Fibroblast of skin of right biceps (primary cell): Measurements from ENCODE around the gene PFKFB2.

ENCODE experiments used
- DNase-seq: peaks from one replicate; pipeline ENCODE4 v3.0.0-alpha.2; 2013

PFKFB2 gene

DNA sequence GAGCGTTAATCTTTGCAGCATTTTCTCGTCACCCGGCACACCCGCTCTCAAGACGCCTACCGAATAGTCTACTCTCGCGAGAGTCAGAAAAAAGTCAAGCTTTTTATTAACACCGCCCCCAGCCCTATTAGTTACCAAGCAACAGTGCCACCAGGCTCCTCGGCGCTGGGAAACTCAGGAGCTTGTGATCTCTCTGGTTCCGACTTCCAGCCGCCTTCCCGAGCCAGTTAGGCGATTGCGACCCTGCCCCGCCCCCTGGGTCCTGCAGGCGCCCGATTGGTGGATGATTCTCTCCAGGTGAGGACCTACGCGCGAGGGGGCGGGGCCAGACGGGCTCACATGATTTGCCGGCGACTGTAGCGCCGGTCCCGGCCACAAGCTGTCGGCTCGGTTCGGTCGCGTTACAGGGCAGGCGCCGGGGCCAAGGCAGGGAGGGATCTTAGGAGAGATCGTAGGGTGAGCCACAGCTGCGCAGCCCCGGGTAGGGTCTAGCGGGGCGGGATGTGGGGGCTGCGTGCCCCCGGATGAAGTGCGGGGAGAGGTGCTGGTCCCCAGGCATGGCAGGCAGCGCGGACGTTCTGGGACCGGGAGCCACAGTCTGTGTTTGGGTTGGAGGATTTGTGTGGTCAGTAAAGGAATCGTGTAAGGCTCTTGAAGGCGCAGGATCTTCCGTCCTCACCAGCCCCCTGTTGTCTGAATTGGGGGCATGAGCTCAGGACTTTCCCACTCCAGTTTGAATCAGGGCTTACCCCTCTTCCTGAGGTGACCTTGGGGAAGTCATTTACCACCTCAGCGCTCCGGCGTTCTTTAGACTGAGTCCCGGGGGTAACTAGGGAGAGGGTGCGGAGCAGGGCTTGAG, at the start of gene PFKFB2:
PFKFB2 (plus strand) TSS at position 365 of the 859 bp plus-strand sequence. CDS start 1,443 bp downstream, outside the sequence.
- peak; percentile 93 for DNase-seq

- peak; percentile 79 for DNase-seq
These were observed 47.9 kb upstream of the PFKFB2 start for GRCh38 chr1:207004931-207005830.

DNA sequence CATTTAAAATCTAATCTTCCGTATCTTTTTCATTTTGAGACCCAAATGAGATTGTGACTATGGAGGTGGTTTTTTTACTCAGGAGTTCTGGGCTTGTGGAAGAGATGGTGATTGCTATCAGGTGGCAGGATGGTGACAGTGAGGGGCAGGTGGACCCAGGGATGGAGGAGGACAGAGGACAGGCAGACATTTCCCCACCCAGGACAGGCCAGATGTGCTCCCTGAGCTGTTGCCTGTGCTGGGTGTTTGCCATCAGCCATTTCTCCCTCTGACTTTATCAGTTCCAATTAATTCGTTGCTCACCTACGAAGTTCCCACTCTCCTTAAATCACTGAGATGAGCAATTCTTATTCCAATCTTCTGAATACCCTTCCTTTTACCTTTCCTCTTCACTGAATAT, 47.0 kb upstream of the PFKFB2 start:
- DNase-seq, result no peak

DNA sequence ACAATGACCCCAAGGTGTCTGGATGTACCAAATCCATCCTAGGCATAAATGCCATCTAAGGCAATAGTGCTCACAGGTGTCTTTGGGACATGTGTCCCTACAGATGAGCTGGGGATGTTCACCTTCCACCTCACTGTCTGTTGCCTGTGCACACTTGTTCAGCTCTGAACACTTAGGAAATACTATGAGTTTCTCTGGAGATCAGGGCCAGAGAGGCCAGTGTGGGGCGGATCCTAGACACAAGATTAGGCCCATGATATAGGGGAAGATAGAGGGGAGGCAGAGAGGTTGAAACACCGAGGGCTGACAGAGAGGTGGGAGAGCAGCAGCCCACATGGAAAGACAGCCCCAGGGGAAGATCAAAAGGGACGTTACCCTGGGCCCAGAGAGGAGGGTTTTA, 46.2 kb upstream of the PFKFB2 start:
- DNase-seq, result no peak

GRCh38 chr1:207007352-207008033, 45.6 kb upstream of the PFKFB2 start:
- peak; percentile 97 for DNase-seq

DNA sequence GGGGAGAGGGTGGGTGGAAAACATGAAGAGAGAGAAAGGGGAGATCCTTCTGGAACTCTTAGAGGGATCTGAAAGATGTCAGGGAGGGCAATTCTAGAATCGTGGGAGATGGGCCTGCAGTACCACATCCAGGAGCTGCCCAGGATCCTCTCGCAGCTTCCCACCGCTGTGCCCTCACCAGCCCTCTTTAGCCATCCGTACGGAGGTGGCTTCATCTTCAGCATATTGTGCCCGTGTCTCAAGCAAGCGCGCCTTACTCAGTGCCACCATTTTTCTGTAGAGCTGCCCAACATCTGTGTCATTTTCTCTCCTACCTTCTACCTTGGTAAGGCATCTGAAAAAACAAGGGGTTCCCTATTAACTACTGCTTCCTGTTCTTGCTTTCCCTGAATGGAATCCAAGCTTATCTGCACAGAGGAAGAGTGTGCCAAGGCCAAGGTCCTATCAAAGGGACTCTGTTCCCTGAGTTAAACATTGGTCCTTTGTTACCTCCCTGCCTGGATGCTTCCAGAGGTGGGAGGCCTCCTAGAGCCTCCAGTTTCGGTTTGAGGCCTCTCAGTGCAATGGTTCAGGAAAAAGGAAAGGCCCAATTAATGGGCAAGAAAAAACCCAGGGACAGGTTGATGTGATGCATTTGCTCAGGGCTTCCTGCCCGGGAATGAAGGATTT, 43.8 kb upstream of the PFKFB2 start:
- DNase-seq, result no peak

GRCh38 chr1:207009945-207010344, 43.1 kb upstream of the PFKFB2 start:
- DNase-seq, result no peak

GRCh38 chr1:207010726-207011125, 42.3 kb upstream of the PFKFB2 start:
- DNase-seq, result no peak

GRCh38 chr1:207013321-207014085, 39.6 kb upstream of the PFKFB2 start:
- no peak for DNase-seq

- DNase-seq, result no peak
These were observed 38.3 kb upstream of the PFKFB2 start for GRCh38 chr1:207014728-207015127.

DNA sequence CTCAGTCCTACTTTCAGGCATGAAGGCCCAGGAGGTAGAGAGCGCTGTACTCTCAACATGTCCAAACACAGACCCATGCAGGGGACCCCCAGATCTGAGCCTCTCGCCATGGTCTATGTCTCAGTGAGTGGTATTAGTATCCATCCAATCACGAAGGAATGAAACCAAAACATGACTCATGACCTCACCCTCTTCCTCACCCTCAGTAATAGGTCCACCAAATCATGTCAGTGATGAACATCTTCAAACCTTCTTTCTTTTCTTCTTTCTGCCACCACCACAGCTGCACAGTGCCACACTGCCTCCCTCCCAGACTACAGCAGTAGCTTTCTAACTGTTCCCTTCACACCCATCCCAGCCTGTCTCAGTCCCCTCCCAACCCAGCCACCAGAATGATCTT, 37.3 kb upstream of the PFKFB2 start:
- no peak for DNase-seq

DNA sequence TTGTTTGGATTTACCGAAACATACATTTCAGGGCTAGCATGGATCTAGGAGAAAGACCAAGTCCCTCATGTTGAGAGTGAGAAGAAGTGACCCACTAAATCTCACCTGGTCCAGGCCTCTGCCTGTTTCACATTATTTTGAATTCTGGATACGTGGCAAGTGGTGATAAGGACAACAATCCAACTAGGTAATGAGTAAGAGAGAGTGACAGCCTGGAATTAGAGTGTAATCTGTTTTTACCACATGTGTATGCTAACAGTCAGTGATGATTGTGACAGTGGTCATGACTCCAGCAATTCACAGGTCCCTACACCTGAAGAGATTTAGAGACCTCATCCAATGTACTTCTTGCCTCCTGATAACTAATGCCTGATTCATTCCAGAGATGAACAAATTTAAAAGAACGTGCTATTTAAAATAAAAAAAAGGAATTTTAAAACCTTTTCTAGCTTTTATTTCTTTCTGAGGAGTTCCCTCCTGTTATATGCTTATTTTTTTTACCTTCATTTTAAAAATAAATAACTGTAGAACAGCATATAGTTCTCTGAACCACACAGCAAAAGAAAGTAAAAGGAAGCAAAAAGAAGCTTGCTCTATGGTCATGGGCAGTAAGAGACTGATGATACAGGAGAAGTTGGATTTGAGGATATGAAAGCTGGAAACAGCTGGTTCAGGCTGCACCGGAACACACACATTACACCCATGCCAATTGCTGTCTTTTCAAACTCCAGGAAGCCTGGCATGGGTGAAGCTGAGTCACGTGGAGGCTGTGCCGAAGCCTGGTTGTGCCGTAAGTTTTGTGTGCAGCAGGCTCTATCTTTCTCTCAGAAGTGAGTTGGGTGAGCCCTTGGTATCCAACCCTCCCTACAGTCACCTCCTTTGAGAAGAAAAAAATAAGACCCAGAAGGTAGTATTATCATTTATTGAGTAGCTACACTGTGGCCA, 35.2 kb upstream of the PFKFB2 start:
- no peak for DNase-seq

GRCh38 chr1:207018707-207019106, 34.4 kb upstream of the PFKFB2 start:
- DNase-seq, result no peak

- no peak for DNase-seq
These were observed 33.9 kb upstream of the PFKFB2 start for GRCh38 chr1:207019161-207019560.

DNA sequence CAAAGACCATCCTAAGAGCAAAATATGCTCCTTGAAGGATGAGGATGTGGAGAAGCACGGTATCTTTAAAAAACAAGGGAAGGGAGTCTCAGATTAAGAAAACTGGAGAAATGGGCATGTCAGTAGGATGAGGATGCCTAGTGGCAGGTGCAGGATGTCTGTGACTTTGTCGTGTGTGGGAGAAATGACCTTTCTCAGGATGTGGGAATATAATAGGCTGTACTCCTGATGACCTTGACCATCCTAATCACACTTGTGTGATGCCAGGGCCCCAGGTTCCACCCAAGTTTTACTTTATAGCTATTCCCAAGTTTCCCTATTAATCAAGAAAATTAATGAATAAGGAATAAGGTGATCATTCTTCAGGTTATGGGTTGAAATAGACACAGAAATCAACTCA, 33.4 kb upstream of the PFKFB2 start:
- no peak for DNase-seq

DNA sequence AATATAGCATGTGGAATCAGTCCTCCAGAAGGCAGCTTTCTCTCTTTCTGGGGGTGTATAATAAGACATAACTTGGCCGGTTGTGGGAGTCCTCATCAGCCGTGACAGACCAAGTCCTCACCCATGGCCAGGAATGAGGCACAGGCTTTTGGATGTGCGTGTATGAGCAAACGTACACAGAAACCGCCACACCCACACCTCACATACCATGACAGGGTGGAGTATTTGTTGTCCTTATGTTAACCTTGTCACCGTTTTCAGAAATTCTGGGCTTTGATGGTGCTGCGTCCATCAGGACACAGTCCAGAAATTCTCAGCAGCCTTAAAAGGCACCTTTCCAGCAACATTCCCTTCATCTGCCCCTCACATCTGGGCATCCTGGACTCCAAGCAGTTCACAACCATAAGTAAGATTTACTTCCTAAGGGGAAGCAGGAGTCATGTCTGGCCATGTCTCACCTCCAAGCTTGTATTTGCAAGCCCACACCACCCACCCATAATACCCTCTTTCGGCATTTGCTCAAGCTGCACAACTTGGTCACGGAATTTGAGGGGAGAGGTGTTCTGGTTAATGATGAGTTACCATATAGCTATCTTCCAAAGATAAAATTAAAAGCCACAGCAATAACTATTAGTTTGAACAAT, 32.9 kb upstream of the PFKFB2 start:
- DNase-seq, result no peak

DNA sequence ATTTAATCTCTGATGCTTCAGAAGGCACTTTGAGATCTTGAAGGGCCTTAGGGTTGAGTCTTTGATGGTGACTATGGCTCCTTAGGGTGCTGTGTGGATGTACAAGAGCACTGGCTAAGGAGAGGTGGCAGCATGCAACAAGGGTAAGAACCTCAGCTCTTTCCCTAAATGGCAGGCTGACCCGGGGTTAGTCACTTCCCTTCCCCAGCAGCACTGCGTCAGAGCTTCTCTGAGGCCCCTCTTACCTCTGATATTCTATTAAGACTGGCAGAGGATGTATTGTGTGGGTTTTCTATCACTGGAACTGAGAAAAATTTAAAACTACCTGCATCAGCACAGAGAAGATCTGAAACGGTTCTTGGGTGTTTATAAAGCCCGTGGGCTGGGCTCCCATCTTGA, 32.4 kb upstream of the PFKFB2 start:
- DNase-seq, result peak; percentile 42

DNA sequence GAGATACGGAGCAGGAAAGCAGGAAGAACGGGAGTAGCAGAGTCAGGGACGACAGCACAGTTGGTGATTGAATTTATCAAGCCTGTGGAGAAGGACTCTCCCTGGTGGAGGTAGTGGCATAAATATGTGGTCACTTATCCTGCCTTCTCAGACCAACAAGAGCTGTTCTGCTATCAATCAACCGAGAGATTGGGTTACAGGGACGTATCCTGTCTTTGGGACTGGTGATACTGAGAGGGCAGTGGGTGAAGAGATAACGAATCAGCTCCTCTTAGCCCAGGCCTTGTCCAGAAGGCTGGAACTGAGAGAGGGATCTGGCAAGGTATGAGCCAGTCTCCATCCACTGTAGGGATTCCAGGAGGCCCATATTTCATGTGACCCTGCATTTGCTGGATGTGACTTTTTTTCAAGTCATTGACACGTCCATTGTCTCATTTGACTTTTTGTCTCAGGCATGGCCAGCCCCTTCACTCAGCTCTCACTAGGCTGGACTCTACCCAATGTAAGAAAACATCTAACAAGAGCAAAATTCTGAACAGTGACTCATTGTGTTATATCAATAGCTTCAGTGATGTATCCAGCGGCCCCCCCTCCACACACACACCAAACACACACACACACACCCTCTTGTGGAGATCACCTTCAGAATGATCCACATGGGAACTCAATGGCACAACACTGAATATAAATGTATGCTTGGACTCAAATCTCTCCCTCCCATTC, 31.8 kb upstream of the PFKFB2 start:
- peak; percentile 65 for DNase-seq

GRCh38 chr1:207021876-207022596, 31.0 kb upstream of the PFKFB2 start:
- DNase-seq, result no peak
